Psoas muscle (tissue), 8 donors: Measurements from ENCODE around the gene BCAS3. TPM values are rescaled to one million over a fixed set of nuclear protein-coding genes. Genes with fewer than 3 reads are reported as not detected.

Experiments used
- ATAC-seq, 4 donors: fragments of 200-7000 bp; cut with Tn5 transposase; one replicate each; pipeline ENCODE4 v1.9.1; 2020; ENCODE audit warnings: moderate library complexity in 3 of 4, mild to moderate bottlenecking in 2 of 4
- DNase-seq, 2 donors: peaks; one replicate each; pipeline ENCODE4 v3.0.0-alpha.2; 2020
- H3K27ac ChIP-seq: fragments of 200-600 bp; one replicate; pipeline ENCODE4 v1.8.0; 2022
- H3K27me3 ChIP-seq, 3 donors: fragments of 200-600 bp in 1 of 3; one replicate each; pipeline versions ENCODE4 v1.6.1 to v1.8.0; 2013 to 2022; ENCODE audit warnings: low read length in 2 of 3, mild to moderate bottlenecking in 2 of 3, moderate library complexity in 1 of 3; ENCODE audit not compliant: insufficient read depth in 3 of 3
- H3K36me3 ChIP-seq, 2 donors: fragments of 200-600 bp in 1 of 2; one replicate each; pipeline versions ENCODE4 v1.6.1 to v1.8.0; 2013 to 2022; ENCODE audit warnings: low read depth in 1 of 2, mild to moderate bottlenecking in 1 of 2, moderate library complexity in 1 of 2; ENCODE audit not compliant: insufficient read depth in 1 of 2
- H3K4me1 ChIP-seq: fragments of 200-600 bp; one replicate; pipeline ENCODE4 v1.8.0; 2022
- H3K4me3 ChIP-seq: fragments of 200-600 bp; one replicate; pipeline ENCODE4 v1.8.0; 2022; ENCODE audit warnings: mild to moderate bottlenecking
- H3K9me3 ChIP-seq: fragments of 200-600 bp; one replicate; pipeline ENCODE4 v1.8.0; 2022
- WGBS, 3 donors: extraction: QIAGEN DNeasy Blood & Tissue Kit; methylation state at CpG; one replicate each; pipeline versions ENCODE4 v1.1.6 to v1.1.7; 2013; 5-methylcytosine and 5-hydroxymethylcytosine counted together
- intact Hi-C, 2 donors: fragments of 100-400 bp; cut with DNase I; formaldehyde crosslinking; loops; one replicate each; pipeline versions ENCODE4 v1.11.0 to v1.14.2; 2022
- polyA plus RNA-seq, 3 donors: library from polyadenylated mRNA; stranded (reverse); fragments of 200-250 nt; gene quantifications; one replicate each; pipeline ENCODE4 v1.2.3, GENCODE V29; 2013
- total RNA-seq, 4 donors: library from RNA; stranded (reverse); fragmentation: NEBNext Ultra II Directional in 2 of 4; extraction: Animal tissue kit (Norgen Biotek cat#: 25700) in 2 of 4; gene quantifications; one replicate each; pipeline versions ENCODE4 v1.2.1 to v1.2.4, GENCODE V29; 2021 to 2023
- TF ChIP-seq, protein P1 (sequence below): fragments of 200-600 bp; IDR thresholded peaks from one replicate; pipeline ENCODE4 v1.8.0; 2022; ENCODE audit warnings: antibody characterized with exemption
- donor health status: healthy with polysubstance abuse.
- donor health status: DM: no; HTN: no; CAD: no; lungs with moderate emphysema.
- donor health status: Bipolar disorder and iron deficiency.
- donor health status: healthy.
- donor health status: DM: yes; HTN: yes; CAD: no.
- donor health status: DM: no; HTN: no; CAD: no.
- donor health status: DM: no; HTN: no; CAD: no.
- donor health status: DM: yes; HTN: yes; CAD: no.

Gene BCAS3
- total and polyA plus RNA-seq, 7 donors = 2.4 to 28.8 (median 15.0) TPM

DNA sequence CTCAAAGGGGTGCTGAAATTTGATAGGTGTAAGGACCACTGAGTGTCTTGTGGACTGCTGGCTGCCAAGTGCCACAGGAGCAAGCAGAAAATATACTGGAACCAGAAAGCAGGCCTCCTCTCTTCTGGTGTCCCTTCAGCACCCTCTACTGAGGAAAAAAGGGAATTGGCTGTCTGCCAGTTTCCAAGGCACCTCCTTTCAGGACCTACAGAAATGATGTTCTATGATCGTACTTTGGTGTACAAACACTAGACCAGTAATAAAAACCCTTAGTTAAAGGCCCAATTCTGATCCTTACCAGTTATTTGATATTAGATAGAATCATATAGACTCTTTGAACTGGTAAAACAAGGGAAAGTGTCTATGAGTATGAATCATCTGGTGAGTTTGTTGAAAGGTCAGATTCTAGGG, 35.8 kb upstream of the BCAS3 start:
- intact Hi-C loops = loop anchor here in 1 of 2 donors (5.0 kb wide), 1 partner anchor 40 kb away; the partner anchor contains the start of gene PPM1D
- Histone ChIP-seq H3K4me3 (no peak overlapping the region), H3K27me3 (no peaks in the 10 kb centered on the region), H3K36me3 (peaks cover 0 to 15% of the 10 kb centered on the region in 2 donors), H3K4me1 (peaks cover 7% of the 10 kb centered on the region), H3K27ac (no peak overlapping the region), H3K9me3 (no peaks in the 10 kb centered on the region)
- DNase-seq (no peak), ATAC-seq (peak in 3 of 4 donors; percentile 46 to 56 (median 51))
- WGBS, 3 donors = 36 to 56% (median 37%) methylated on average over 1 of the region's 1 CpG
- TF ChIP-seq, protein P1, sequence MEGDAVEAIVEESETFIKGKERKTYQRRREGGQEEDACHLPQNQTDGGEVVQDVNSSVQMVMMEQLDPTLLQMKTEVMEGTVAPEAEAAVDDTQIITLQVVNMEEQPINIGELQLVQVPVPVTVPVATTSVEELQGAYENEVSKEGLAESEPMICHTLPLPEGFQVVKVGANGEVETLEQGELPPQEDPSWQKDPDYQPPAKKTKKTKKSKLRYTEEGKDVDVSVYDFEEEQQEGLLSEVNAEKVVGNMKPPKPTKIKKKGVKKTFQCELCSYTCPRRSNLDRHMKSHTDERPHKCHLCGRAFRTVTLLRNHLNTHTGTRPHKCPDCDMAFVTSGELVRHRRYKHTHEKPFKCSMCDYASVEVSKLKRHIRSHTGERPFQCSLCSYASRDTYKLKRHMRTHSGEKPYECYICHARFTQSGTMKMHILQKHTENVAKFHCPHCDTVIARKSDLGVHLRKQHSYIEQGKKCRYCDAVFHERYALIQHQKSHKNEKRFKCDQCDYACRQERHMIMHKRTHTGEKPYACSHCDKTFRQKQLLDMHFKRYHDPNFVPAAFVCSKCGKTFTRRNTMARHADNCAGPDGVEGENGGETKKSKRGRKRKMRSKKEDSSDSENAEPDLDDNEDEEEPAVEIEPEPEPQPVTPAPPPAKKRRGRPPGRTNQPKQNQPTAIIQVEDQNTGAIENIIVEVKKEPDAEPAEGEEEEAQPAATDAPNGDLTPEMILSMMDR = peak; percentile 35

GRCh38 chr17:60645918-60646523, 31.6 kb upstream of the BCAS3 start:
- intact Hi-C loops = no loop called here
- Histone ChIP-seq H3K4me3 (no peak overlapping the region), H3K36me3 (peaks cover 0 to 35% of the 10 kb centered on the region in 2 donors), H3K9me3 (no peaks in the 10 kb centered on the region), H3K27ac (no peak overlapping the region), H3K4me1 (peaks cover 7% of the 10 kb centered on the region), H3K27me3 (no peaks in the 10 kb centered on the region)
- 92 to 94% (median 93%) methylated on average over 3 of the region's 3 CpGs for WGBS, 3 donors
- no peak for ATAC-seq
- TF ChIP-seq, protein P1 = no peak
- no peak for DNase-seq

DNA sequence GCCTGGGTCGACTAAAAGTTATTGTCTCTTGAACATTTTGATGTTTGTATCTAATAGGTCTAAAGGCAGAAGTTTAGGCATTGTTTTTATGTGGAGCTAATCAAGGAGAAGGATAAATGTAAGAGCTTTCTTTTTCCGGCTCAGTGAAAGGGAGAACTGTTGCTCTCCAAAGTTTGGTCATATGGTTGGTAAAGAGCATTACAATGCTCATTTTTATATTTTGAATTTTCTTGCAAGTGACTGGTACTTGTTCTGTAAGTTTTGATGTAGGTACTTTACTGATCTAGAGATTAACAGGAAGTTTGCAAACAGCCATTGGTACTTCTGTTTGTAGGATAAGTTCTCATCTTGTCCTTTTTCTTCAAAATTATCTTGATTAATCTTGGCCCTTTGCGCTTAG, 30.9 kb upstream of the BCAS3 start:
- H3K9me3 ChIP-seq = no peaks in the 10 kb centered on the region
- 80 to 85% (median 84%) methylated on average over 3 of the region's 3 CpGs for WGBS, 3 donors
- intact Hi-C loops = no loop called here
- H3K27me3 ChIP-seq = no peaks in the 10 kb centered on the region
- TF ChIP-seq, protein P1 = no peak
- peaks cover 0 to 42% of the 10 kb centered on the region in 2 donors for H3K36me3 ChIP-seq
- DNase-seq (no peak), ATAC-seq (no peak)
- no peak overlapping the region for H3K4me3 ChIP-seq
- H3K4me1 ChIP-seq = peaks cover 7% of the 10 kb centered on the region
- H3K27ac ChIP-seq = no peak overlapping the region

GRCh38 chr17:60647705-60648104, 29.9 kb upstream of the BCAS3 start:
- no peaks in the 10 kb centered on the region for H3K27me3 ChIP-seq
- DNase-seq (no peak), ATAC-seq (no peak)
- TF ChIP-seq, protein P1 = no peak
- 100% methylated on average over 1 of the region's 1 CpG for WGBS, 3 donors
- peaks cover 0 to 42% of the 10 kb centered on the region in 2 donors for H3K36me3 ChIP-seq
- no peak overlapping the region for H3K27ac ChIP-seq
- H3K4me3 ChIP-seq = no peak overlapping the region
- H3K9me3 ChIP-seq = no peaks in the 10 kb centered on the region
- intact Hi-C loops = no loop called here
- peaks cover 7% of the 10 kb centered on the region for H3K4me1 ChIP-seq
